ENCODE measurements around the gene RPTOR. TPM values are rescaled to one million over a fixed set of nuclear protein-coding genes. Genes with fewer than 3 reads are reported as not detected.
"Not testable (repeated sequence)": the region's sequence is repeated elsewhere in the genome, so short reads cannot be mapped to it uniquely, and the experiment has no call there.

RPTOR gene
- total RNA-seq, 1 donor = 30.0 TPM

DNA sequence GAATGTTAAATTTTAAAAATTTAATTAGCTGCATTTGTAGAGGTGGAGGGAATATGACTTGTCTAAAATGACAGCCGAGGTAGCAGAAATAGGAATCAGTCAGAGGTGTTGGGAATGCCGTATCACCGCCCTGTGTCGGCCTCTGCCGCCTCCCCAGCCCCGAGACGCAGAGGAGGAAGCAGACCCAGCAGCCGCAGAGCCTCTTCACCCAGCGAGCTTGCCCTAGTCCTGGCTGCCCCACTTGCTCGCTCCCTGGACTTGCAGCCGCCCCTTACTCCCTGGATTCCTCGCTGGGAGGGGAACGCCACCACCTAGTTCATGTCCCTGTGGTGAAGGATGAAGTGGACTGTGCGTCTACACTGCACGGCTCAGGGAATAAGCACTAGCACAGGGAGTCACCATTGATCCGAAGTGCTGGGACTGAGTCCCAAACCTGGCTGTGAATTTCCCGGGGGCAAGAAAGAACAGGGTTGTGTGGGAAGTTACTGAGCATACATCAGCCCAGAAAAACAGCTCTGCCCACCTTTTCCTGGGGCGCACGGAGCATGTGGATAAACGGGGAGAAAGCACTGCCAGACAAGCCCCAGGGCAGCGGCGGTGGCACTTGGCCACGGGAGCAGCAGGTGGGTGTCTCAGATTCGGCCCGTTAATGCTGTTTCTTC is 76.8 kb downstream of the RPTOR start:
- no peak overlapping the region for H3K4me3 ChIP-seq (ENCODE audit: low read depth, low read length)
- TF ChIP-seq, protein P1, sequence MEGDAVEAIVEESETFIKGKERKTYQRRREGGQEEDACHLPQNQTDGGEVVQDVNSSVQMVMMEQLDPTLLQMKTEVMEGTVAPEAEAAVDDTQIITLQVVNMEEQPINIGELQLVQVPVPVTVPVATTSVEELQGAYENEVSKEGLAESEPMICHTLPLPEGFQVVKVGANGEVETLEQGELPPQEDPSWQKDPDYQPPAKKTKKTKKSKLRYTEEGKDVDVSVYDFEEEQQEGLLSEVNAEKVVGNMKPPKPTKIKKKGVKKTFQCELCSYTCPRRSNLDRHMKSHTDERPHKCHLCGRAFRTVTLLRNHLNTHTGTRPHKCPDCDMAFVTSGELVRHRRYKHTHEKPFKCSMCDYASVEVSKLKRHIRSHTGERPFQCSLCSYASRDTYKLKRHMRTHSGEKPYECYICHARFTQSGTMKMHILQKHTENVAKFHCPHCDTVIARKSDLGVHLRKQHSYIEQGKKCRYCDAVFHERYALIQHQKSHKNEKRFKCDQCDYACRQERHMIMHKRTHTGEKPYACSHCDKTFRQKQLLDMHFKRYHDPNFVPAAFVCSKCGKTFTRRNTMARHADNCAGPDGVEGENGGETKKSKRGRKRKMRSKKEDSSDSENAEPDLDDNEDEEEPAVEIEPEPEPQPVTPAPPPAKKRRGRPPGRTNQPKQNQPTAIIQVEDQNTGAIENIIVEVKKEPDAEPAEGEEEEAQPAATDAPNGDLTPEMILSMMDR (IDR thresholded peaks at IDR 0.05; ENCODE audit: insufficient read depth, low read length) = no peak
- DNase-seq (ENCODE audit: low read depth) = no peak

DNA sequence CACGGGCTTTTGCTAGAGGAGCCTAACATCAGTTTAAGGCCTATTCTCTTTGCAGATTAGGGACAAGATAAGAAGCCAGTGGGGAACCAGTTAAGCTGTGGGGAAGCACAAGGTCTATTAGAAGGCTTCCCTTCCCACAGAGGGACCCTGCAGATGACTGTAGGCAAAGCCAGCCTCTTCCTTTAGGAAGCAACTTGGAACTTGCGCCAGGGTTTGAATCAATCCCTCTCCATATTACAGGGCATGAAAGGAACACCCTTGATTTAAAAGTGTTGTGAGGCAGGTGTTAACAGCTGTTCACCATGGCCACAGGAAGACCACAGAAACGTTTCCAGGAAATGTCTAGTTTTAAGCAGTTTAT is 77.3 kb downstream of the RPTOR start:
- no peak overlapping the region for H3K4me3 ChIP-seq (ENCODE audit: low read depth, low read length)
- no peak for DNase-seq (ENCODE audit: low read depth)
- TF ChIP-seq, protein P1 (IDR thresholded peaks at IDR 0.05; ENCODE audit: insufficient read depth, low read length) = no peak

GRCh38 chr17:80624864-80625263 is 80.2 kb downstream of the RPTOR start:
- DNase-seq (ENCODE audit: low read depth) = no peak
- TF ChIP-seq, protein P1 (IDR thresholded peaks at IDR 0.05; ENCODE audit: insufficient read depth, low read length) = no peak
- H3K4me3 ChIP-seq (ENCODE audit: low read depth, low read length) = no peak overlapping the region

DNA sequence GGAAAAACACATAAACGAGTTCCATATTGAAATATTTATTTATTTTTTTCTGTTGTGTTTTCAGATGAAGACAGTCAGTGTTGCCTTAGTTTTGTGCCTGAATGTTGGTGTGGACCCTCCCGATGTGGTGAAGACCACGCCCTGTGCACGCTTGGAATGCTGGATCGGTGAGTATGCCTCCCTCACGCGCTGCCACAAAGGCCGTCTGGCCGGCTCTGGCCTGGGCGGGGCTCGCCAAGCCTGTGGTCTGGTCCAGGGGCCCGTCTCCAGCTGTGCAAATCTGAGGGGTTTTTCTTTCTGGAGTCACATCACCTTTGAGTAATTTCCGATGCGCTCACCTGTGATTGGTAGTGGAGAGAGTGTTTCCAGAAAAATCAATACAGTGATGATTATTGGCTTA is 81.0 kb downstream of the RPTOR start:
- no peak for DNase-seq (ENCODE audit: low read depth)
- no peak overlapping the region for H3K4me3 ChIP-seq (ENCODE audit: low read depth, low read length)
- TF ChIP-seq, protein P1 (IDR thresholded peaks at IDR 0.05; ENCODE audit: insufficient read depth, low read length) = no peak

DNA sequence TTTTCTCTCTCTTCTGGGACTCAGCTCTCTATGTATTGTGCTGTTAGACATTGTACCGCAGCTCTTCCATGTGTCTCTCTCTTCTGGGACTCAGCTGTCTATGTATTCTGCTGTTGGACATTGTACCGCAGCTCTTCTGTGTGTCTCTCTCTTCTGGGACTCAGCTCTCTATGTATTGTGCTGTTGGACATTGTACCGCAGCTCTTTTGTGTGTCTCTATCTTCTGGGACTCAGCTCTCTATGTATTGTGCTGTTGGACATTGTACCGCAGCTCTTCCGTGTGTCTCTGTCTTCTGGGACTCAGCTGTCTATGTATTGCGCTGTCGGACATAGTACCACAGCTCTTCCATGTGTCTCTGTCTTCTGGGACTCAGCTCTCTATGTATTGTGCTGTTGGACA is 84.2 kb downstream of the RPTOR start:
- H3K4me3 ChIP-seq (ENCODE audit: low read depth, low read length); DNase-seq (ENCODE audit: low read depth): not testable (repeated sequence)

- TF ChIP-seq, protein P1 (IDR thresholded peaks at IDR 0.05; ENCODE audit: insufficient read depth, low read length) = no peak
- no peak for DNase-seq (ENCODE audit: low read depth)
- H3K4me3 ChIP-seq (ENCODE audit: low read depth, low read length) = no peak overlapping the region
Measured at GRCh38 chr17:80629298-80630028, 84.8 kb downstream of the RPTOR start.

GRCh38 chr17:80630560-80631120 is 86.0 kb downstream of the RPTOR start:
- H3K4me3 ChIP-seq (ENCODE audit: low read depth, low read length) = no peak overlapping the region
- no peak for DNase-seq (ENCODE audit: low read depth)
- TF ChIP-seq, protein P1 (IDR thresholded peaks at IDR 0.05; ENCODE audit: insufficient read depth, low read length) = no peak

All from fibroblast of the aortic adventitia (primary cell).